K562 (cell line): Measurements from ENCODE around the gene SRPK2. TPM values are rescaled to one million over a fixed set of nuclear protein-coding genes. Genes with fewer than 3 reads are reported as not detected.

Source experiments
- ATAC-seq: fragments of 200-7000 bp; cut with Tn5 transposase; 3 replicates; pipeline ENCODE4 v1.9.1; 2020; ENCODE audit warnings: moderate library complexity
- BruUV-seq: library from RNA; stranded (reverse); fragments of 400-500 nt; replicated peaks from 2 replicates; lab custom pipeline; 2021; lab: Mats Ljungman, UMichigan
- CTCF ChIA-PET: fragments of 300-600 bp; formaldehyde crosslinking; extraction: SDS; loops from one replicate; lab custom pipeline; 2021; ENCODE audit warnings: low intra/inter-chr PET ratio; lab: Yijun Ruan, JAX
- POLR2A ChIA-PET: fragments of 300-600, 350-650 bp; sonication (Branson Sonifier 250); formaldehyde crosslinking; extraction: SDS; loops from one replicate; lab custom pipeline; 2021; ENCODE audit warnings: antibody characterized with exemption, inconsistent platforms; lab: Yijun Ruan, JAX
- DNase-seq, 4 experiments: peaks; one replicate each; pipeline versions ENCODE4 v3.0.0 to v3.0.0-alpha.2; 2011 to 2018; ENCODE audit warnings: low spot score in 3 of 4, mixed read lengths in 3 of 4; ENCODE audit errors: extremely low read depth in 1 of 4
- FAIRE-seq: peaks from 2 replicates; lab custom pipeline; 2011; peaks lifted over from hg19 to GRCh38; lab: Jason Lieb, UNC
- H2AFZ ChIP-seq: 2 replicates; pipeline ENCODE4 v1.6.0; 2011; ENCODE audit warnings: low read depth, low read length, control low read depth, inconsistent platforms
- H3K27ac ChIP-seq: fragments of 200-600 bp; 3 replicates; pipeline ENCODE4 v1.8.0; 2011; ENCODE audit warnings: low read depth, mild to moderate bottlenecking, control low read depth, inconsistent platforms, low read length, moderate library complexity, mixed read lengths; ENCODE audit errors: extremely low read depth
- H3K27me3 ChIP-seq, 2 experiments: fragments of 300-600 bp in 1 of 2; 2 replicates in 1 of 2; 3 replicates in 1 of 2; pipeline versions ENCODE4 v1.6.0 to v1.8.0; 2011; ENCODE audit warnings: inconsistent platforms in 2 of 2, low read length in 2 of 2, mild to moderate bottlenecking in 1 of 2, mixed read lengths in 1 of 2, moderate library complexity in 1 of 2; ENCODE audit not compliant: control insufficient read depth in 2 of 2, insufficient read depth in 2 of 2
- H3K36me3 ChIP-seq: fragments of 300-600 bp; 3 replicates; pipeline ENCODE4 v1.8.0; 2011; ENCODE audit warnings: mild to moderate bottlenecking, low read length, inconsistent platforms; ENCODE audit not compliant: control insufficient read depth, insufficient read depth
- H3K4me1 ChIP-seq, 2 experiments: fragments of 200-600 bp in 1 of 2; replicated peaks in 1 of 2; 2 replicates in 1 of 2; 3 replicates in 1 of 2; pipeline versions ENCODE4 v1.5.1 to v1.8.0; 2011; ENCODE audit warnings: inconsistent platforms in 2 of 2, low read length in 2 of 2, mild to moderate bottlenecking in 1 of 2, mixed read lengths in 1 of 2, moderate library complexity in 1 of 2; ENCODE audit not compliant: control insufficient read depth in 2 of 2, insufficient read depth in 2 of 2
- H3K4me2 ChIP-seq: 2 replicates; pipeline ENCODE4 v1.6.1; 2011; ENCODE audit warnings: low read length, control low read depth, inconsistent platforms, mixed read lengths; ENCODE audit not compliant: insufficient read depth
- H3K4me3 ChIP-seq: fragments of 200-600 bp; sonication (generic), shearing (Covaris generic); 2 replicates; pipeline ENCODE4 v1.5.1; 2016; ENCODE audit warnings: control low read depth, inconsistent platforms
- H3K79me2 ChIP-seq: fragments of 200-600 bp; 3 replicates; pipeline ENCODE4 v1.8.0; 2011; ENCODE audit warnings: low read length, inconsistent platforms; ENCODE audit not compliant: control insufficient read depth, insufficient read depth
- H3K9ac ChIP-seq, 2 experiments: 2 replicates each; pipeline versions ENCODE4 v1.6.0 to v1.6.1; 2011; ENCODE audit warnings: low read depth in 2 of 2, low read length in 2 of 2, control low read depth in 1 of 2, inconsistent platforms in 1 of 2, mild to moderate bottlenecking in 1 of 2, mixed read lengths in 1 of 2; ENCODE audit not compliant: insufficient read depth in 1 of 2
- H3K9me1 ChIP-seq: one replicate; pipeline ENCODE4 v1.6.0; 2011; ENCODE audit warnings: inconsistent platforms, mild to moderate bottlenecking, low read length, moderate library complexity; ENCODE audit not compliant: control insufficient read depth, insufficient read depth
- H3K9me3 ChIP-seq: replicated peaks from 2 replicates; pipeline ENCODE4 v1.5.1; 2011; ENCODE audit warnings: low read depth, low read length, inconsistent platforms; ENCODE audit not compliant: control insufficient read depth, insufficient read depth
- H4K20me1 ChIP-seq: replicated peaks from 2 replicates; pipeline ENCODE4 v1.6.1; 2011; ENCODE audit warnings: low read length, inconsistent platforms, mixed read lengths; ENCODE audit not compliant: control insufficient read depth, insufficient read depth
- CC2D1A ChIP-seq: fragments of 450-650 bp; IDR thresholded peaks from 2 replicates; pipeline ENCODE4 v1.6.1; 2017; ENCODE audit warnings: mild to moderate bottlenecking
- FOXA1 ChIP-seq: fragments of 450-650 bp; IDR thresholded peaks from 2 replicates; pipeline ENCODE4 v1.6.1; 2016; ENCODE audit warnings: mild to moderate bottlenecking, borderline replicate concordance
- HEY1 ChIP-seq: fragments of 250-450 bp; sonication (Bioruptor Pico); IDR thresholded peaks from 2 replicates; pipeline ENCODE4 v1.5.0; 2020; ENCODE audit warnings: mild to moderate bottlenecking, moderate library complexity, borderline replicate concordance
- HNRNPUL1 ChIP-seq: fragments of 200-400 bp; formaldehyde crosslinking; IDR thresholded peaks from 2 replicates; pipeline ENCODE4 v1.6.1; 2017; ENCODE audit warnings: low read length
- MED1 ChIP-seq: sonication (generic); formaldehyde crosslinking; IDR thresholded peaks from 2 replicates; pipeline ENCODE4 v1.8.1; 2023; ENCODE audit warnings: missing genetic modification reagents, borderline replicate concordance
- SIN3A ChIP-seq, 2 experiments: fragments of 150-350 bp in 1 of 2; IDR thresholded peaks; 2 replicates each; pipeline ENCODE4 v1.6.1; 2011 to 2016; ENCODE audit warnings: borderline replicate concordance in 2 of 2, low read depth in 2 of 2, low read length in 2 of 2, mild to moderate bottlenecking in 2 of 2, moderate library complexity in 2 of 2; ENCODE audit not compliant: control insufficient read depth in 1 of 2
- SMAD3 ChIP-seq: fragments of 450-650 bp; formaldehyde crosslinking; conservative IDR thresholded peaks from 2 replicates; pipeline ENCODE4 v1.4.0; 2020; ENCODE audit warnings: mild to moderate bottlenecking
- SMARCA4 ChIP-seq: fragments of 450-650 bp; IDR thresholded peaks from 2 replicates; pipeline ENCODE4 v1.6.1; 2016
- XRCC3 ChIP-seq: fragments of 450-650 bp; IDR thresholded peaks from 2 replicates; pipeline ENCODE4 v1.6.1; 2017; ENCODE audit warnings: mild to moderate bottlenecking, moderate library complexity
- ZNF347 ChIP-seq: fragments of 450-650 bp; formaldehyde crosslinking; IDR thresholded peaks from 2 replicates; pipeline ENCODE4 v1.4.0; 2020; ENCODE audit warnings: low read depth, mild to moderate bottlenecking, moderate library complexity
- WGBS: fragments of 100-300 bp; shearing (Covaris generic); methylation state at CpG from one replicate; pipeline ENCODE4 v1.1.6; 2016; ENCODE audit warnings: low coverage, mixed read lengths; ENCODE audit not compliant: insufficient coverage; ENCODE audit errors: missing lambda C conversion rate; 5-methylcytosine and 5-hydroxymethylcytosine counted together
- in situ Hi-C: fragments of 300-500 bp; cut with MboI; formaldehyde crosslinking; loops from 4 replicates; pipeline ENCODE4 v1.15.0; 2018; ENCODE audit warnings: inconsistent platforms, mixed read lengths
- intact Hi-C: fragments of 100-400 bp; cut with micrococcal nuclease; formaldehyde crosslinking; loops from 2 replicates; pipeline ENCODE4 v1.14.2; 2022
- polyA plus RNA-seq, 8 experiments: library from polyadenylated mRNA; depleted of rRNA in 4 of 8; stranded (reverse) in 5 of 8; unstranded in 3 of 8; fragments of >200 nt; fragmentation: Nextera tagmentation in 2 of 8; fragmentation: Illumina TruSeq in 1 of 8; extraction: Ambion mirVana in 2 of 8; extraction: Trizol in 1 of 8; gene quantifications; 2 replicates each; pipeline versions ENCODE4 v1.2.1 to v1.2.3, GENCODE V29; 2011 to 2014; ENCODE audit warnings: inconsistent platforms in 1 of 8, missing spikeins in 1 of 8
- total RNA-seq, 7 experiments: library from RNA; depleted of rRNA in 6 of 7; stranded (reverse); fragments of >200 nt in 6 of 7; fragmentation: Illumina TruSeq in 2 of 7; extraction: Trizol in 2 of 7; gene quantifications; 2 replicates each; pipeline versions ENCODE4 v1.2.1 to v1.2.3, GENCODE V29; 2011 to 2021; ENCODE audit warnings: low replicate concordance in 1 of 7

Gene SRPK2
- total and polyA plus RNA-seq, 9 of the 15 experiments (the other 6 are each of a cell fraction or from before 2014, with no cell fraction given): 21.5 to 44.7 (median 33.3) TPM

- ATAC-seq: no peak
- no peak overlapping the region for H2AFZ ChIP-seq
- H3K36me3 ChIP-seq: no peaks in the 10 kb centered on the region
- intact Hi-C loops: no loop called here
- no peak overlapping the region for H3K27ac ChIP-seq
- no peak overlapping the region for H3K4me3 ChIP-seq
- H3K79me2 ChIP-seq: peaks cover 56% of the 10 kb centered on the region
- no peaks in the 10 kb centered on the region for H3K27me3 ChIP-seq
- in situ Hi-C loops: no loop called here
- H3K4me2 ChIP-seq: no peak overlapping the region
- peaks cover 7% of the 10 kb centered on the region; the same call in 1 of the 2 replicates for H4K20me1 ChIP-seq
- 58% methylated on average over 2 of the region's 2 CpGs for WGBS
- ChIA-PET POLR2A (interaction anchor here (0.8 to 1.0 kb wide), 2 partner anchors 11 to 14 kb away, joined by 3 to 4 read pairs; no protein-coding TSS in a partner anchor), CTCF (no interaction called here)
- FAIRE-seq: no peak
- no peaks in the 10 kb centered on the region for H3K9me3 ChIP-seq
- BruUV-seq: no TSS peak
- no peaks in the 10 kb centered on the region for H3K9me1 ChIP-seq
- no peaks in the 10 kb centered on the region; a peak in 1 of 5 replicates for H3K4me1 ChIP-seq
- no peak overlapping the region for H3K9ac ChIP-seq
- no peak for DNase-seq
- no peak for TF ChIP-seq SMAD3 (CRISPR knock-in tag)
- 0 out of 4 replicates have a peak, but pooled peaks of 1 of the 2 experiments have one; percentile 15 for TF ChIP-seq SIN3A (IDR thresholded peaks at IDR 0.05; ENCODE audit: borderline replicate concordance in 2 of 2, control insufficient read depth in 1 of 2, low read depth in 2 of 2, low read length in 2 of 2)
Measured at GRCh38 chr7:105320896-105321295, 67.8 kb downstream of the SRPK2 start.

GRCh38 chr7:105319578-105319977, 69.1 kb downstream of the SRPK2 start:
- H3K4me3 ChIP-seq: no peak overlapping the region
- H3K79me2 ChIP-seq: peaks cover 52% of the 10 kb centered on the region
- H2AFZ ChIP-seq: no peak overlapping the region
- H3K36me3 ChIP-seq: no peaks in the 10 kb centered on the region
- 73% methylated on average over 10 of the region's 10 CpGs for WGBS
- H3K27me3 ChIP-seq: no peaks in the 10 kb centered on the region
- H3K4me1 ChIP-seq: no peaks in the 10 kb centered on the region; a peak in 1 of 5 replicates
- ChIA-PET POLR2A (interaction anchor here (0.8 to 1.5 kb wide), 3 partner anchors 8 to 45 kb away, joined by 3 to 4 read pairs (median 3); no protein-coding TSS in a partner anchor), CTCF (no interaction called here)
- no peak for DNase-seq
- H3K27ac ChIP-seq: no peak overlapping the region
- no peak for ATAC-seq
- BruUV-seq: no TSS peak
- in situ Hi-C loops (no loop called here), intact Hi-C loops (no loop called here)
- H4K20me1 ChIP-seq: peaks cover 7% of the 10 kb centered on the region; the same call in 1 of the 2 replicates
- no peak overlapping the region for H3K4me2 ChIP-seq
- no peaks in the 10 kb centered on the region for H3K9me1 ChIP-seq
- H3K9me3 ChIP-seq: no peaks in the 10 kb centered on the region
- no peak for FAIRE-seq
- no peak overlapping the region for H3K9ac ChIP-seq
- TF ChIP-seq MED1 (CRISPR knock-in tag): no peak
- TF ChIP-seq XRCC3: no peak
- TF ChIP-seq SMARCA4: no peak
- TF ChIP-seq CC2D1A: no peak
- TF ChIP-seq ZNF347: no peak
- TF ChIP-seq HNRNPUL1: no peak
- TF ChIP-seq FOXA1: no peak
- TF ChIP-seq HEY1 (CRISPR knock-in tag): no peak
